HPDE6-E6E7 (cell line): ENCODE results near the gene DDX4.

ENCODE experiments used
- DNase-seq: peaks from one replicate; pipeline ENCODE4 v3.0.0; 2011; ENCODE audit warnings: missing footprints; ENCODE audit errors: extremely low spot score

The DDX4 gene

DNA sequence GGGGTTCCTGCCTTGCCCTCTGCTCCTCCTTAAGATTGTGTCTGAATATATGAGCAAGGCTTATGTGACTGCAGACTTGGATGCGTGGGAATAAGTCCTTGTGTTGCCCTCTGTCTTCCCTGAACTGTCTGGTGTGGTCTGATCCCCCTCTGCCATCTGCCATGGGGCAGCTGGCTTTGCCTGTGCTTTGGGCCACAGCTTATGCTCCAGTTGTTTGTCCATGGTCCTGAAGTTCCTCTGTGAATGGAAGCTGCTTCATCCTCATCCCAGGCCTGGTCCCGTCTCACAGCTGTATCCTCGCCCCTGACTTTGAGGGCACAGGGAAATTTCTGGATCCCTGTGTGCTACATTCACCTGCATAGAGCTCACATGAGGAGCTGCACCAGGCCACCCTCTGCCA, 128.0 kb downstream of the DDX4 start:
- no peak for DNase-seq

DNA sequence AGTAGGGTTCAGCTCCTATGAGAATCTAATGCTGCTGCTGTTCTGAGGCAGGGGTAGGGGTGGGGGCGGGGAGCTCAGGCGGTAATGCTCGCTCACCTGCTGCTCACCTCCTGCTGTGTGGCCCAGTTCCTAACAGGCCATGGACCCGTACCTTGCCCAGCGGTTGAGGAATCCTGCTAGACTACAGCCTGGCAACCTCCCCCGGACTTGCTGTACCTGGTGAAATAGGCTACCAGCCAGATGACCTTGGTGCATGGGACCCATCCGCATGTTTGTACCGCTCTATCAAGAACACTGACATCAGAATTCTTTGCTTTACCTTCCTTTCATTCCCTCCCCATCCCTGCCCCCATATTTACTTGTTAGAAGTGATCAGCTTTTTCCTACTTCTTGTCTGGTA, 128.6 kb downstream of the DDX4 start:
- no peak for DNase-seq
